CD4-positive, alpha-beta T cell treated with Interleukin-15 for 1 hour (primary cell): ENCODE data around the gene KLF6.

ENCODE experiments used
- DNase-seq: peaks from one replicate; pipeline ENCODE4 v3.0.0-alpha.2; 2020

The KLF6 gene

DNA sequence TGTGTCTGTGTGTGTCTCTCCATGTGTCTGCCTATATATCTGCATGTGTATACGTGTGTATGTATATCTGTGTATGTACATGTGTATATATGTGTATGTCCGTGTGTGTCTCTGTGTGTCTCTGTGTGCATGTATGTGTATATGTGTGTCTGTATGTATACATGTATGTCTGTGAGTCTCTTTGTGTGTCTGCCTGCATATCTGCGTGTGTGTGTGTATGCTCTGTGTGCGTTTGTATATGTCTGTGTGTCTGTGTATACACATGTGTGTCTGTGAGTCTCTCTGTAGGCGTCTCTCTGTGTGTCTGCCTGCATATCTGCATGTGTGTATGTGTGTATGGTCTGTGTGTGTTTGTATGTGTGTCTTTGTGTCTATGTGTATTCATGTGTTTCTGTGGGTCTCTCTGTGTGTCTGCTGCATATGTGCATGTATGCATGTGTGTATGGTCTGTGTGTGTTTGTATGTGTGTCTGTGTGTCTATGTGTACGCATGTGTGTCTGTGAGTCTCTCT is 23.7 kb upstream of the KLF6 start:
- DNase-seq: no peak

- no peak for DNase-seq
These were observed 23.0 kb upstream of the KLF6 start for GRCh38 chr10:3807928-3808496.

DNA sequence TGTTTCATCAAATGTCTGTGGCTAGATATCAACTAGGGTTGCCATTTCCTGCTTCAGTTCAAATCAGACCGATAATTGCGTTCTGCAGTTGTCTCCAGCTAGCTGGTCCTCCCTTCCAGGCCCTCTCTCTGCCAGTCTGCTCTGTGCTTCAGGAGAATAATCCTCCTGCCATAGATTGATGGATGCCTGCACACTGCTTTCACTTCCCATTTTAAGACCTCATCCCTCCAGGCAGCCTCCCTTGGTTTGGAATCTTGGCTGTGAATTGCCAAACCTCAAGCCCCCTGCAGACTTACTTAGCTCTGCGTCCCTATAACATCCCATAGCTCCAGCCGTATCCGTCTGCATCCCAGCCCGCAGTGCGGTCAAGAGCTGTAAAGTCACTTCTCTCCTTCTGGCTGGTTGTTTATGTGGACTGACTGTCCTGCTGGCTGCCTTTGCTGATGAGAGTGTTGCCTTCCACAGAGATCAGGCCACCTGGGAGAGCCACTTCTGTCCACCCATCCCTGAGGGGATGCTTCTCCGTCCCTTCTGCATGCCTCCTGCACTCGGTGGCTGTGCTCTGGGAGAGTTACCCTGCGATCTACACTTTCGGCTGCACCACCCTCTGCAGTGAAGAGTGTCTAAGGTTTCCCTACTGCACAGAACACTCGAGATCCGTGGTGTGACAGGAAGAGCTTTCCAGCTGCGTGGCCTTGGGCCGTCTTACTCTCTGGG is 22.4 kb upstream of the KLF6 start:
- DNase-seq: no peak

GRCh38 chr10:3806603-3807002 is 21.6 kb upstream of the KLF6 start:
- no peak for DNase-seq

DNA sequence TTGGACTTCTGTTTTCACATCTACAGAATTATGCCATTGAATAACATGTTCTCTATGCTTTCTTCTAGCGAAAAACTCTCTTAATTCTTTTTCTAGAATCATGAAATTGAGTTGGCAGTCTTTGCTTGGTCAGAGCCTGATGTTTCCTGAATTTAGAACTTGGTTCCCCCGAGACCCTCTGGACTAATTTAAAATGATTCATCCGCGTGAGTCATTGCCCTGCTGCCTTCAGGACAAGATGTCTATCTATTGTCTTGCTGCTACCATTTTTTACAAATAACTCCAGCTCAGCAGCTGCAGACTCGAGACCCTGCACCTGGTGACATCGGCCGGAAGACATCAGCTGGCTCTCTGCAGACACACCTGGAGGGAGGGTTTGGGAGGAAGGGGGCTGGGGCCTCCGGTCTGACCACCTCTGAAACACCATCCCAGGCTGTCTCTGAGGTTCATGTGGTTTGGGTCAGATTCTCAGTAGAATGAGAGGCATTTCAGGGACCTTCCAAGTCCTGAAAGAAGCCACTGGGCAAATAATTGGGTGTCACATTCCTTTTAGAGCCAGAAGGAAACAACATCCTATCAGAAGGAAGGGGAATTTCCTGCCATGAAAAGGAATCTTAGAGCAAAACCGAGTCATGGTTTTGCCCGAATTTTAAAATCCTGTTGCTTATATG is 20.9 kb upstream of the KLF6 start:
- DNase-seq: peak; percentile 77

DNA sequence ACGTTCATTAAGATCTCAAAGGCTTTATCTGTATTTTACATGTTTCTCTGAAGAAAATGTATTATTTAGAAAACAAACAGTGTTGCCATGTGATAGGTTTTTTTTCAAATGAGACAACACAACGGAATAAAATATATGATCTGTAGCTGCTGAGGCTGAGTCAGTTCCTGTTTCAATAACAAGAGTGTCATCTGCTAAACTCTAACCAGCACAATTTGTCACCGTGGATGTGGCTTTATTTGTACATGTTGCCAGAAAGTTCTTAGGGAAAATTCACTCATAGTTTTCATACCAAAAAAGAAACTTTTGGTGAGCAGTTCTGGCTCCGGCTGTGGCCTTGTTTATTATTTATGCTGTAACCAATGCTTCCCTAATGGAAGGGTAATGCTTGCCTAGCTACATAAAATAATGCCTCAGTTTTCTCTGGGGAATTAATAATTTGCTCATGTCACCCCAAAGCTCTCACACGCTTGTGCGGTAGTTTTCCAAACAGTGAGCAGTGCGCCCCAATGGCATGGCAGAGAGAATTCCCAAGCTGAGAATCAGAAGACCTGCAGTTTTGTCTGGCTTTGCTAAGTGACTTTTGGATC is 20.3 kb upstream of the KLF6 start:
- peak; percentile 84 for DNase-seq

DNA sequence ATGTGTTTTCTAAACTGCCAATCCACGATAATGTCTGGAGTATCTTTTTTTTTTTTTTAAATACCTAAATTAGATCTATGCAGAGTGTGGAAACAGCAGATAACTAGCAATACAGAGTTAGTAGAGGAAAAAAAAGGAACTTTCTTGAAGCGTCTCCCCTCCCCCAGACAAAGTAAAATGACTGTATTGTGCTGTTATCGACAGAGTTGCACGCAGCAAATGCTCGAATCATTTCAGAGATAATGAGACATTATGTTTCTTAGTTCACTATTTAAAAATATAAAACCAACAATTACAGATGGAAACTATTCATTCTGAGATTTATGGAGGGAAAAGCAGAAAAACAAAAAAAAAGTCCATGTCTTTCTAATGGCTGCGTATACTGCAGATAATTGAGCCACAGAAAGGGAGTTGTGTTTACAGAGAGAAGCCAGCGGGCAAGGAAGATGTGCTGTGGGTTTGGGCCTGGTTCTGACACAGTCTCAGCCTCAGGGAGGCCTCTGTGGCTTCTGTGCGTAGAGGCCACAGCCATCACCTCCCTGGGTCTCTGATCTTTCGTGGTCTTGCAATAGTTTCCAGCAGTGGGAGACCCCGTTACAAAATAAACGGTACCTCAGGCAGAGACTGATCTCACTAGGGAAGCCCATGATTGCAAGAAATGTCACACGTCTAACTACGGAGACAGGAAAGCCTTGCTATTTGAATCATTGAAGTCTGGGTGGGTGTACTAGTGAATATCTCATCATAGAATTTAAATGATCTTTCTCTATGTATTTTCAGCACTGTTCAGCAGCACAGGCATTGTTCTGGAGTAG is 19.1 kb upstream of the KLF6 start:
- peak; percentile 76 for DNase-seq

DNA sequence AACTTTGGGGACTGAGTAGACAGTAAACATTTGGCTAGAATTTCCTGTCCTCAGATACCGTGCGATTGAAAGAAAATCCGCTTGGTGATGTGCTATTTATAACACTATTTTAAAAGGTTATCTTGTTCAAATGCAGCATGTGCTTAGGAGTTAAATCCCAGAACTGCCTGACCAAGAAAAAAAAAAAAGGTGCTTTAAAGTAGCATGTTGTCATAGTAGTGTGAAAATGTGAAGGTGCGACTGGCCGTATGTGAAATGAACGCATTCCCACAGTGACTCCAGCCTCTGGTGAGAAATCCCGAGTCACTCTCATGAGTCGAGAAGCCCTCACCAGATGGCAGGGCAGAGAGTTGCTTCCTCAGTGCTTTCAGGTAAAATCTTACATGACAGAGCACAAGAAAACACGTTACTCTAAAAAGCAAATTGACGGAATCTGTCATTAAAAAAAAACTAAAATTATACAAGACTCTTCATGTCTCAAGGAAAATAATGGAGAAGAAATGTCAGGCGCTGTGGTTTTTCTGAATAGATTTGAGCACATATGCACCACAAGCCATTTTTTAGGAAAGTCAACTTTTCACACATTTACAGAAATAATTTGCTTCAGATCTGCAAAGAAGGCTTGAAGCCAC is 18.4 kb upstream of the KLF6 start:
- peak; percentile 60 for DNase-seq

DNA sequence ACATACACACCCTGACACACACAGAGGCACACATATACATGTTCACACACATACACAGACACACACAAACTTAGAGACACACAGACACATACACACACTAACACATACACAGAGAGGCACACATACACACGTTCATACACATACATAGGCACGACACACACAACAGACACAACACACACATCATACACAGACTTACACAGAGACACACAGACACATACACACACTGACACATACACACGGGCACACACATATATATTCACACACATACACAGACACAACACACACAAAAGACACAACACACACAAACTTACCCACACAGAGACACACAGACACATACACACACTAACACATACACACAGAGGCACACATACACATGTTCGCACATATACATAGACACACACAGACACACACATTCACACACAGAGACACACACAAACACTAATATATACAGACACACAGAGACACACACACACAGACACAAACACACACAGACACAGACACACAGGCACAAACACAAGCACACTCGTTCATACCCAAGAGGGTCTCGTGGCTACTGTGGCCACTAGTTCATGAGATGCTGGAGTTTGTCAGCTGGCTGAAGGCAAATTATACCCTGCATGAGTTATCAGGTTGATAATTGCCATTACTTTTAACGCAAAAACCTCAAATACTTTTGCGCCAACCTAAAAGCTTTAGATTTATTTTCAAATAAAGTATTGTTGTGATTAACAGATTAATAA is 17.7 kb upstream of the KLF6 start:
- no peak for DNase-seq

GRCh38 chr10:3801558-3802192 is 16.7 kb upstream of the KLF6 start:
- no peak for DNase-seq

DNA sequence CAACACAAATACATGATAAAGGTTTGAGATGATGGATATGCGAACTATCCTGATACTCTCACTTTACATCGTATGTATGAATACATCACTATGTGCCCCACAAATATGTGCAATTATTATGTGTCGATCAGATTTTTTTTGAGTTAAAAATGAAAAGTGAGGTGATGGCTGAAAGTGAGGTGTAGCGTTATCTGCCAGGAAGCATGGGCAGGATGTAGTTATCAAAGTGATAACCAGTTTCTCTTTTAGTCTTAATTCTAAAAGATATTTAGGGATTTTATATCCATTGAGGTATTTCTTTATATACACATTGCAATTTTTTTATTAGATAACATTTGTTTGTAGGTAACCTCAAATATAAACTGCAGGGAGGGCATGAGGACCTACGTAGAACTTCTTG is 15.6 kb upstream of the KLF6 start:
- no peak for DNase-seq

DNA sequence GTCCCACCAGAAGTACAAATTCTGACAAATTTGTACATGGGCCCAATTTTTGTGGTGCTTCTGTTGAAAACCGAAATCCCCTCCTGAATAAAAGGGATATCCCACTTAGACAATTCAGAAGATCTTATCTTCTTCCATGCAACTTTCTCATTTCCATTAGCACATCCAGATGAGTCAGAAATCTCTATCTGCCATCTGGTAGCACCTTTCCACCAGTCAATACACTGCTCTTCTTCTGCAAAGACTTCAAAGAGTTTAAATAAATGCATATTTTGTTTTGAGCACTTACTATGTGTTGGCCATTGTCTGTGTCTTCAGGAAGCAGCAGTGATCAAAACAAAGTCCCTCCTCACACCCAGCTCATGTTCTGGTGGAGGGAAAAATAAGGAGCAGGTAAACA is 12.7 kb upstream of the KLF6 start:
- DNase-seq: no peak

DNA sequence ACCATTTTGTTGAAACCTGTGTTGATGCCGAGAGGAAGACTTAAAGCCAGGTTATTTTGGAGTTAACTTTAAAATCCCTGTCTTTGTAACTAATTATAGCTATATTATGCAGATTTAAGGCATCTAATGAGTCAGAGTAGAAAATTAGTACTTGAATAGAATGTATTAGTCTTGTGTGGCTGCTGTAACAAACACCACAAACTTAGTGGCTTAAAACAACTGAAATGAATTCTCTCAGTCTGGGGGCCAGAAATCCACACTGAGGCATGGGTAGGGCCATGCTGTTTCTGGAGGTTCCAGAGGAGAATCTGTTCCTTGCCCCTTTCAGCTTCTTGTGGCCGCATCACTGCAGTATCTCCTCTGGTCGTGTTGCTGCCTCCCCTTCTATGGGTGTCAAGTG is 8.5 kb upstream of the KLF6 start:
- no peak for DNase-seq

- DNase-seq: no peak
These were observed 7.8 kb upstream of the KLF6 start for GRCh38 chr10:3792710-3793219.

GRCh38 chr10:3791974-3792633 is 7.1 kb upstream of the KLF6 start:
- DNase-seq: no peak

GRCh38 chr10:3790858-3791257 is 5.8 kb upstream of the KLF6 start:
- DNase-seq: no peak

GRCh38 chr10:3790272-3790671 is 5.3 kb upstream of the KLF6 start:
- DNase-seq: no peak

DNA sequence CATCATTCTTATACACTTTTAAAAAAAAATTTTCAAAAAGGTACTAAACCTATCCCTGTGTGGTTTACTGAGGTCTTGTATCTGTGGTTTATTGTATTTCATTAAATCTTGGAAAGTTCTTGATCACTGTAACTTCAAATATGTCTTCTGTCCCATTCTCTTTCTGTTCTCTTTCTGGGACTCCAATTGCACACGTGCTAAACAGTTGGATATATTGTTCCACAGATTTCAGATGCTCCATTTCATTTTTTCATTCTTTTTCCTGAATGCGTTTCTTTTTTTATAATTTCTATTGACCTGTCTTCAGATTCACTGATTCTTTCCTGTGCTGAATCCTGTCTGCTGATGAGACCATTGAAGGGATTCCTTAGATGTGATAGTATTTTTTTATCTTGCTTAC is 4.6 kb upstream of the KLF6 start:
- no peak for DNase-seq

GRCh38 chr10:3787816-3788215 is 2.8 kb upstream of the KLF6 start:
- DNase-seq: no peak

DNA sequence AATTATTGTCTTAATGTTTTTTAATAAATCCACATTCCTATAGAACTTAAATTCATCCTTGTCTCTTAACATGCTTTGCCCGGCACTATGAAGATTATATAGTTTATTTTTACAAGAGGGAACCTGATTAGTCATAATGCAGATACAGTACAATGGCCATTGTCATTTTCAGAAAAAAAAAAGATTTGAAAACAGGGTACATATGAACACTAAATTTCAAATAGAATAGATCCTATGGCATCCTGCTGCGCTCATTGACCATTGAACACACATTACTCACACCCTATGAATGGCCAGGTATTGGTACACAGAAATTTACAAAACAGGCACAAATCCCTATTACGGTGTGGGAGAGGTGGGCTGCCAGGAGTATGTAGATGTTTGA is 2.0 kb upstream of the KLF6 start:
- DNase-seq: no peak
